GM23248 (cell line): ENCODE data around the gene TMEM255B. TPM values are rescaled to one million over a fixed set of nuclear protein-coding genes. Genes with fewer than 3 reads are reported as not detected.

ENCODE experiments used
- DNase-seq: peaks from one replicate; pipeline ENCODE4 v3.0.0-alpha.2; 2015
- H2AFZ ChIP-seq: fragments of 200-600 bp; sonication (generic); 2 replicates; pipeline ENCODE4 v1.6.1; 2016; ENCODE audit warnings: antibody characterized with exemption
- H3F3A ChIP-seq: fragments of 200-600 bp; sonication (generic); 2 replicates; pipeline ENCODE4 v1.6.1; 2016; ENCODE audit warnings: mild to moderate bottlenecking, antibody characterized with exemption, mixed run types; ENCODE audit not compliant: insufficient read depth
- H3K27ac ChIP-seq: fragments of 200-600 bp; sonication (generic); 2 replicates; pipeline ENCODE4 v1.5.1; 2016; ENCODE audit warnings: mild to moderate bottlenecking
- H3K27me3 ChIP-seq: fragments of 200-600 bp; sonication (generic); replicated peaks from 2 replicates; pipeline ENCODE4 v1.6.1; 2016; ENCODE audit warnings: mild to moderate bottlenecking; ENCODE audit not compliant: insufficient read depth
- H3K36me3 ChIP-seq: fragments of 200-600 bp; sonication (generic); 2 replicates; pipeline ENCODE4 v1.6.1; 2016; ENCODE audit warnings: low read depth, mild to moderate bottlenecking
- H3K4me1 ChIP-seq: fragments of 200-600 bp; sonication (generic); 2 replicates; pipeline ENCODE4 v1.6.1; 2016; ENCODE audit warnings: mild to moderate bottlenecking; ENCODE audit not compliant: insufficient read depth
- H3K4me2 ChIP-seq: fragments of 200-600 bp; sonication (generic); one replicate; pipeline ENCODE4 v1.6.1; 2016; ENCODE audit warnings: mild to moderate bottlenecking; ENCODE audit not compliant: unreplicated experiment
- H3K4me3 ChIP-seq: fragments of 200-600 bp; sonication (generic); 2 replicates; pipeline ENCODE4 v1.5.1; 2016; ENCODE audit warnings: mild to moderate bottlenecking
- H3K79me2 ChIP-seq: fragments of 200-600 bp; sonication (generic); 2 replicates; pipeline ENCODE4 v1.6.1; 2016; ENCODE audit warnings: mild to moderate bottlenecking; ENCODE audit not compliant: insufficient read depth
- H3K9ac ChIP-seq: fragments of 200-600 bp; sonication (generic); 2 replicates; pipeline ENCODE4 v1.6.1; 2016; ENCODE audit warnings: mild to moderate bottlenecking
- H3K9me2 ChIP-seq: fragments of 200-600 bp; sonication (generic); 2 replicates; pipeline ENCODE4 v1.6.1; 2016; ENCODE audit warnings: mixed run types, mild to moderate bottlenecking, moderate library complexity; ENCODE audit not compliant: insufficient read depth
- H3K9me3 ChIP-seq: fragments of 200-600 bp; sonication (generic); one replicate; pipeline ENCODE4 v1.6.1; 2017; ENCODE audit warnings: low read depth
- H4K20me1 ChIP-seq: fragments of 200-600 bp; sonication (generic); 2 replicates; pipeline ENCODE4 v1.6.0; 2016; ENCODE audit not compliant: insufficient read depth
- EZH2 ChIP-seq: fragments of 200-600 bp; sonication (generic); IDR thresholded peaks from 2 replicates; pipeline ENCODE4 v1.6.1; 2018; ENCODE audit warnings: antibody characterized with exemption, mild to moderate bottlenecking; ENCODE audit not compliant: insufficient read depth, poor library complexity, severe bottlenecking
- EZH2phosphoT487 ChIP-seq: fragments of 200-600 bp; sonication (generic); IDR thresholded peaks from 2 replicates; pipeline ENCODE4 v1.6.1; 2018; ENCODE audit warnings: antibody characterized with exemption, moderate library complexity, mild to moderate bottlenecking, low read depth; ENCODE audit not compliant: insufficient read depth
- WGBS, 2 experiments: methylation state at CpG; one replicate each; pipeline ENCODE4 v1.1.6; 2015 to 2017; ENCODE audit warnings: low lambda C conversion rate in 2 of 2, low coverage in 1 of 2; ENCODE audit errors: missing lambda C conversion rate in 2 of 2; 5-methylcytosine and 5-hydroxymethylcytosine counted together
- in situ Hi-C: fragments of 300-500 bp; cut with MboI; formaldehyde crosslinking; loops from 2 replicates; pipeline ENCODE4 v1.15.0; 2020
- polyA plus RNA-seq: library from polyadenylated mRNA; unstranded; fragments of >200 nt; fragmentation: Nextera tagmentation; extraction: Ambion mirVana; gene quantifications from 2 replicates; pipeline ENCODE4 v1.2.1, GENCODE V29; 2016
- total RNA-seq: library from RNA; depleted of rRNA; stranded (reverse); fragments of >200 nt; shearing (Covaris generic); gene quantifications from 2 replicates; pipeline ENCODE4 v1.2.3, GENCODE V29; 2014

Gene TMEM255B
- total and polyA plus RNA-seq, 2 experiments from 2014 or later = 8.2 TPM; not detected in 1

- Histone ChIP-seq H3K9me2 (no peaks in the 10 kb centered on the region), H3K4me1 (peaks cover 19% of the 10 kb centered on the region), H3K79me2 (peaks cover 94% of the 10 kb centered on the region), H3K27ac (no peak overlapping the region), H4K20me1 (peaks cover 13% of the 10 kb centered on the region; the same call in 1 of the 2 replicates), H3F3A (peaks cover 50% of the 10 kb centered on the region), H2AFZ (no peak overlapping the region), H3K27me3 (no peaks in the 10 kb centered on the region), H3K36me3 (peaks cover 24% of the 10 kb centered on the region), H3K9ac (no peak overlapping the region), H3K4me2 (peak overlapping the region; percentile 84), H3K4me3 (peak overlapping the region; percentile 90), H3K9me3 (no peaks in the 10 kb centered on the region)
- WGBS, 2 experiments = 91 to 93% methylated on average over 12 of the region's 12 CpGs
- no peak for DNase-seq
- in situ Hi-C loops = no loop called here
- TF ChIP-seq EZH2phosphoT487 (no peak), EZH2 (no peak)
Measured at GRCh38 chr13:113861433-113862030, 102.5 kb downstream of the TMEM255B start.

GRCh38 chr13:113862191-113862930 lies 103.3 kb downstream of the TMEM255B start:
- Histone ChIP-seq H3K9ac (peak overlapping the region; percentile 83), H3K27me3 (no peaks in the 10 kb centered on the region), H3K36me3 (peaks cover 20% of the 10 kb centered on the region), H3F3A (peaks cover 42% of the 10 kb centered on the region), H3K79me2 (peaks cover 86% of the 10 kb centered on the region), H3K4me3 (peak overlapping the region; percentile 90), H3K4me1 (peaks cover 19% of the 10 kb centered on the region), H3K4me2 (peak overlapping the region; percentile 84), H4K20me1 (peaks cover 5% of the 10 kb centered on the region; the same call in 1 of the 2 replicates), H3K9me2 (no peaks in the 10 kb centered on the region), H3K9me3 (no peaks in the 10 kb centered on the region), H2AFZ (peak overlapping the region; percentile 59; the same call in 1 of the 2 replicates), H3K27ac (peak overlapping the region; percentile 70)
- in situ Hi-C loops = no loop called here
- DNase-seq = peak; percentile 59
- TF ChIP-seq EZH2 (no peak), EZH2phosphoT487 (no peak)
- WGBS, 2 experiments = 68 to 70% methylated on average over 30 to 31 of the region's 31 CpGs

DNA sequence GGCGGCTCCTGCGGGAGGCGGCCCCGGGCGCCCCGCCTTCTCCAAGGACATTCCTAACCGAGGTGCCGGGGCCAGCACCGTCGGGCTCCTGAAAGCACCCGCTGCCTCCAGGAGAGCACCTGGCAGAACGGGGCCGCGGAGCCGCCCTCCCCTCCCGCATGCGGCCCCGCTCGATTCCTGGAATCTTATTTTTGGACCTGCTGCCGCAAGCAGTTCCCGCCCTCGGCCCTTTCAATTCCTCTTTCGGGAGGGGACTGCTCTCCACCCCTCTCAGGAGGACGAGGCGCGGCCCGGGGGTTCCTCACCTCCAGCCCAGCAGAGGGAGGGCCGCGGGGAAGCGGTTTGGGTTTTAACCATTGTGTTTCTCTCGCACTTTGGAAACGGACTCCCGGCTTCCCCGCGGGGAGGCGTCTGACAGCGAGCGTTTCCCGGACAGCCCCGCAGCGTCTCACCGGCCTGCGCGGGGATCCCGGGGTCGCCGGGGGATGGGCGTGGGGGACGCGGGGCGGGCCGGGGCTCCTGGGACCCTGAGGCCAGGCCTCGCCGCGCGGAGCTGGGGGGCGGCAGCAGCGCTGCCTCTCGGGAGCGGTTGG lies 104.0 kb downstream of the TMEM255B start:
- Histone ChIP-seq H3K79me2 (peaks cover 82% of the 10 kb centered on the region), H3K27ac (peak overlapping the region; percentile 70), H2AFZ (peak overlapping the region; percentile 59), H3K4me1 (peaks cover 19% of the 10 kb centered on the region), H3F3A (peaks cover 36% of the 10 kb centered on the region), H4K20me1 (peaks cover 5% of the 10 kb centered on the region; the same call in 1 of the 2 replicates), H3K36me3 (peaks cover 13% of the 10 kb centered on the region), H3K4me2 (peak overlapping the region; percentile 84), H3K9ac (peak overlapping the region; percentile 83), H3K9me2 (no peaks in the 10 kb centered on the region), H3K27me3 (no peaks in the 10 kb centered on the region), H3K9me3 (no peaks in the 10 kb centered on the region), H3K4me3 (peak overlapping the region; percentile 90)
- peak; percentile 72 for DNase-seq
- 3 to 5% methylated on average over 44 to 52 of the region's 60 CpGs for WGBS, 2 experiments
- in situ Hi-C loops = no loop called here
- TF ChIP-seq EZH2 (no peak), EZH2phosphoT487 (no peak)

- in situ Hi-C loops = no loop called here
- Histone ChIP-seq H3K36me3 (peaks cover 6% of the 10 kb centered on the region), H3K9me3 (no peaks in the 10 kb centered on the region), H2AFZ (peak within 1 kb of the TSS; percentile 61), H3K4me1 (peaks cover 19% of the 10 kb centered on the region), H3K9ac (peak within 1 kb of the TSS; percentile 83), H3K4me3 (peak within 1 kb of the TSS; percentile 90), H3K4me2 (peak within 1 kb of the TSS; percentile 99), H3K27me3 (no peaks in the 10 kb centered on the region), H3K79me2 (peaks cover 79% of the 10 kb centered on the region), H3K9me2 (no peaks in the 10 kb centered on the region), H3K27ac (peak within 1 kb of the TSS; percentile 70), H4K20me1 (peaks cover 5% of the 10 kb centered on the region; the same call in 1 of the 2 replicates), H3F3A (peaks cover 29% of the 10 kb centered on the region)
- 2 to 3% methylated on average over 37 to 76 of the region's 116 CpGs for WGBS, 2 experiments
- peak; percentile 76 for DNase-seq
- no peak for TF ChIP-seq EZH2
- no peak for TF ChIP-seq EZH2phosphoT487
Measured at GRCh38 chr13:113863524-113864272, 104.7 kb downstream of the TMEM255B start, which contains the start of gene GAS6. TSS of gene GAS6 (minus strand) at chr13:113864076. CDS start at chr13:113863920, 156 bp downstream.
